Jurkat, Clone E6-1 (cell line): ENCODE data around the gene FARP2.
"Not testable (repeated sequence)": the region's sequence is repeated elsewhere in the genome, so short reads cannot be mapped to it uniquely, and the experiment has no call there.

Source experiments
- DNase-seq: peaks from one replicate; pipeline ENCODE4 v3.0.0-alpha.2; 2011; ENCODE audit warnings: low read depth, low spot score
- H3K4me3 ChIP-seq: 2 replicates; pipeline ENCODE4 v1.5.1; 2011; ENCODE audit warnings: mild to moderate bottlenecking, low read length, control low read depth, moderate library complexity

The FARP2 gene

GRCh38 chr2:241357531-241357930 is 1.4 kb downstream of the FARP2 start:
- no peak for DNase-seq

GRCh38 chr2:241358470-241358869 is 2.4 kb downstream of the FARP2 start:
- no peak for DNase-seq

More at GRCh38 chr2:241357531-241357930, 1.4 kb downstream of the FARP2 start:
- H3K4me3 ChIP-seq, result no peak overlapping the region

GRCh38 chr2:241359481-241360045 is 3.5 kb downstream of the FARP2 start:
- H3K4me3 ChIP-seq, result no peak overlapping the region
- DNase-seq, result no peak

More at GRCh38 chr2:241358470-241358869, 2.4 kb downstream of the FARP2 start:
- no peak overlapping the region for H3K4me3 ChIP-seq

GRCh38 chr2:241363426-241363825 is 7.3 kb downstream of the FARP2 start:
- H3K4me3 ChIP-seq, result no peak overlapping the region
- DNase-seq, result no peak

- DNase-seq, result no peak
- no peak overlapping the region for H3K4me3 ChIP-seq
These were observed 8.7 kb downstream of the FARP2 start for GRCh38 chr2:241364781-241365180.

GRCh38 chr2:241366678-241367077 is 10.6 kb downstream of the FARP2 start:
- H3K4me3 ChIP-seq, result no peak overlapping the region
- no peak for DNase-seq

- no peak for DNase-seq
- H3K4me3 ChIP-seq, result no peak overlapping the region
These were observed 12.6 kb downstream of the FARP2 start for GRCh38 chr2:241368643-241369042.

GRCh38 chr2:241372361-241372992 is 16.4 kb downstream of the FARP2 start:
- no peak for DNase-seq
- H3K4me3 ChIP-seq, result no peak overlapping the region

GRCh38 chr2:241373446-241373845 is 17.4 kb downstream of the FARP2 start:
- DNase-seq, result no peak

GRCh38 chr2:241373906-241374305 is 17.8 kb downstream of the FARP2 start:
- H3K4me3 ChIP-seq, DNase-seq: not testable (repeated sequence)

More at GRCh38 chr2:241373446-241373845, 17.4 kb downstream of the FARP2 start:
- H3K4me3 ChIP-seq, result no peak overlapping the region

GRCh38 chr2:241375300-241375699 is 19.2 kb downstream of the FARP2 start:
- no peak overlapping the region for H3K4me3 ChIP-seq
- DNase-seq, result no peak

GRCh38 chr2:241376808-241377207 is 20.7 kb downstream of the FARP2 start:
- DNase-seq, result no peak
- no peak overlapping the region for H3K4me3 ChIP-seq

- DNase-seq, result no peak
- no peak overlapping the region for H3K4me3 ChIP-seq
These were observed 22.7 kb downstream of the FARP2 start for GRCh38 chr2:241378816-241379215.

- DNase-seq, result no peak
- no peak overlapping the region for H3K4me3 ChIP-seq
These were observed 23.7 kb downstream of the FARP2 start for GRCh38 chr2:241379481-241380480.

- no peak for DNase-seq
- no peak overlapping the region for H3K4me3 ChIP-seq
These were observed 25.8 kb downstream of the FARP2 start for GRCh38 chr2:241381872-241382271.

GRCh38 chr2:241385450-241385849 is 29.4 kb downstream of the FARP2 start:
- not testable (repeated sequence) for H3K4me3 ChIP-seq, DNase-seq

- no peak overlapping the region for H3K4me3 ChIP-seq
- DNase-seq, result no peak
These were observed 30.4 kb downstream of the FARP2 start for GRCh38 chr2:241386519-241386918.

- no peak for DNase-seq
- H3K4me3 ChIP-seq, result no peak overlapping the region
These were observed 33.6 kb downstream of the FARP2 start for GRCh38 chr2:241389697-241390096.

GRCh38 chr2:241390301-241391206 is 34.5 kb downstream of the FARP2 start:
- no peak overlapping the region for H3K4me3 ChIP-seq
- no peak for DNase-seq
